Hematopoietic multipotent progenitor cell treated with erythropoietin and hydrocortisone succinate and interleukin-3 and kit ligand, for 8 days (in vitro differentiated cells): ENCODE results near the gene SART1.
"Not testable (repeated sequence)": the region's sequence is repeated elsewhere in the genome, so short reads cannot be mapped to it uniquely, and the experiment has no call there.

ENCODE experiments used
- DNase-seq: peaks from one replicate; pipeline ENCODE4 v3.0.0-alpha.2; 2015

Gene SART1

DNA sequence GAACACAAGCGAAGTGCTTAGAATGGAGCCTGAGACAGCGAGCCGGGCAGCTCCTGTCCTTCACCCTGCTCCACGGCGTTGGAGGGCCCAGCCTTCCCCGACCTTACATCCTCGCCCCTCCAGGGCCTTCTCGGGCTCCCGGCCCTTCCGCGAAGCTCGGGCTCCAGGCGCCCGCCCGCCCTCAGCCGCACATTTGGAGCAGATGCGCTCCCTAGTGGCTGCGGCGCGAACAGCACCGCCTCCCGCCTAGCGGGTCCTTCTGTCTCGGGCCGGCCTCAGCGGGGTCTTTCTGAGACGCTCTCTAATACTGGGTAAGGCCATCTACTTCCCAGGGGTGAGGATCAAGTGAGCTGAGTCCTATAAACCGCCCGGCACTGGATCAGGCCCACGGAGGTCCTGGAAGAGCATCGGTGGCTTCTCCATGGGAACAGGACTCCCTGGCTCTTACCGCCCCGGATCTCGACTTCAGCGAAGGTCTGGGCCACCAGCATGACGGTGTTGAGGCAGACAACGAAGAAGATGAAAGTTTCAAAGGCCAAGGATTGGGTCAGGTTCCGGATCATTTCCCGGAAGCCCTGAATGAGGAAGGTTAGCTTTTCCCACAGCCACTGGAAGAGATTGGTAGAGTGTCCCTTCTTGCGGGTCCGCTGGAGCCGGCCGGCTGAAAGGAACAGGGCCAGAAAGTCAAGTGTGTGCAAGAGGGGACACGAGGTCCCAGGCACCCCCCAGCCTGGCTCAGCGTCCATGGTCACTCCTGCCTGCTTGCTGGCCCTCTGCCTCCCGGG lies 61.1 kb downstream of the SART1 start:
- peak; percentile 70 for DNase-seq

GRCh38 chr11:66023186-66023440 lies 61.6 kb downstream of the SART1 start:
- DNase-seq, result not testable (repeated sequence)

DNA sequence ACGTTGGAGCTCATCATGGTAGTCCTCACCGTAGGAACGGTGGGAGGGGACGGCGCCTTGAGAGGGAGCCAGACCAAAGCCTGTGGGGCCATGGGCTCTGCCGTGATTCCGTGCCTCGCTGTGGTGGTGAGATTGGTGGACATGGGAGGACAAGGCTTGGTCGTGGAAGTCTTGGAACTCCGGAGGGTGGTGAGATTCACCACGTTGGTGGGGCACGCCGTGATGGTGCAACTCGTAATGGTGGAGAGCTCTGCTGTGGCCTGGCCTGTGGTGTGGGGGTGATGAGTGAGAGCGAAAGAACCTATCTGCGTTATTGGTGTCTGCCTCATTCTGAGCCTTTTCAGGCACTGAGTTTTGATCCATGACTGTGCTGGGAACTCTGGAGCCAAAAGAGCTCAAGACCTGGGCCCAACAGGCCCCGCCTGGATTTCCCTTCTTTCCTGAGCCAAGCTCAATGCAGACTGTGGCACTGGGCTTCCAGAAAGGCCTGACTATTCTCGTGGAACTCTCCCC lies 64.5 kb downstream of the SART1 start, which contains the start of gene CATSPER1:
TSS of gene CATSPER1 (minus strand) at position 463 of the 513 bp plus-strand sequence. CDS start at position 363, 100 bp downstream.
- no peak for DNase-seq
